H9 (cell line): ENCODE data around the gene RARA. TPM values are rescaled to one million over a fixed set of nuclear protein-coding genes. Genes with fewer than 3 reads are reported as not detected.

Source experiments
- DNase-seq: peaks from one replicate; pipeline ENCODE4 v3.0.0-alpha.2; 2017
- H2AFZ ChIP-seq: one replicate; pipeline ENCODE4 v1.6.1; 2013; ENCODE audit warnings: mild to moderate bottlenecking, low read length, control low read depth, moderate library complexity
- H2AK5ac ChIP-seq: 2 replicates; pipeline ENCODE4 v1.6.1; 2013; ENCODE audit warnings: low read length, control low read depth, mixed read lengths; ENCODE audit not compliant: insufficient read length
- H2BK120ac ChIP-seq: one replicate; pipeline ENCODE4 v1.6.1; 2013; ENCODE audit warnings: low read depth, mild to moderate bottlenecking, low read length, control low read depth, inconsistent platforms; ENCODE audit not compliant: poor library complexity, severe bottlenecking
- H2BK12ac ChIP-seq: 2 replicates; pipeline ENCODE4 v1.6.1; 2013; ENCODE audit warnings: low read length, control low read depth, mixed read lengths, low read depth; ENCODE audit not compliant: insufficient read length
- H2BK15ac ChIP-seq: 2 replicates; pipeline ENCODE4 v1.6.1; 2013; ENCODE audit warnings: low read depth, low read length, control low read depth
- H2BK20ac ChIP-seq: one replicate; pipeline ENCODE4 v1.6.1; 2013; ENCODE audit warnings: low read depth, mild to moderate bottlenecking, low read length, control low read depth, inconsistent platforms; ENCODE audit not compliant: poor library complexity, severe bottlenecking
- H2BK5ac ChIP-seq: 2 replicates; pipeline ENCODE4 v1.6.1; 2013; ENCODE audit warnings: low read length, control low read depth, mixed read lengths; ENCODE audit not compliant: insufficient read length
- H3K14ac ChIP-seq: 2 replicates; pipeline ENCODE4 v1.6.1; 2013; ENCODE audit warnings: low read length, control low read depth; ENCODE audit not compliant: insufficient read depth
- H3K18ac ChIP-seq: 2 replicates; pipeline ENCODE4 v1.6.1; 2013; ENCODE audit warnings: low read depth, mild to moderate bottlenecking, mixed read lengths, low read length, control low read depth; ENCODE audit not compliant: insufficient read length
- H3K23ac ChIP-seq: 2 replicates; pipeline ENCODE4 v1.6.1; 2013; ENCODE audit warnings: low read length, control low read depth, mixed read lengths, low read depth; ENCODE audit not compliant: insufficient read length
- H3K23me2 ChIP-seq: 2 replicates; pipeline ENCODE4 v1.6.1; 2013; ENCODE audit warnings: low read depth, mild to moderate bottlenecking, mixed read lengths, low read length, control low read depth; ENCODE audit not compliant: insufficient read length, poor library complexity, severe bottlenecking
- H3K27ac ChIP-seq: 2 replicates; pipeline ENCODE4 v1.5.1; 2013; ENCODE audit warnings: low read length, control low read depth, mixed read lengths, low read depth; ENCODE audit not compliant: insufficient read length
- H3K27me3 ChIP-seq: 2 replicates; pipeline ENCODE4 v1.6.1; 2013; ENCODE audit warnings: low read length, control low read depth, inconsistent platforms; ENCODE audit not compliant: insufficient read depth
- H3K4ac ChIP-seq: 2 replicates; pipeline ENCODE4 v1.6.1; 2013; ENCODE audit warnings: low read depth, mild to moderate bottlenecking, control low read depth, inconsistent platforms, low read length, moderate library complexity
- H3K4me1 ChIP-seq: 2 replicates; pipeline ENCODE4 v1.6.1; 2013; ENCODE audit warnings: low read length, control low read depth, inconsistent platforms; ENCODE audit not compliant: insufficient read depth
- H3K4me2 ChIP-seq: 2 replicates; pipeline ENCODE4 v1.6.1; 2013; ENCODE audit warnings: low read length, control low read depth, mixed read lengths; ENCODE audit not compliant: insufficient read length, insufficient read depth
- H3K56ac ChIP-seq: 2 replicates; pipeline ENCODE4 v1.6.1; 2013; ENCODE audit warnings: low read depth, mild to moderate bottlenecking, mixed read lengths, low read length, control low read depth; ENCODE audit not compliant: insufficient read length
- H3K79me1 ChIP-seq: 2 replicates; pipeline ENCODE4 v1.6.1; 2013; ENCODE audit warnings: low read depth, mild to moderate bottlenecking, moderate library complexity, low read length, control low read depth, inconsistent platforms; ENCODE audit not compliant: insufficient read depth, poor library complexity, severe bottlenecking
- H3K79me2 ChIP-seq: 2 replicates; pipeline ENCODE4 v1.6.1; 2013; ENCODE audit warnings: low read length, control low read depth, inconsistent platforms; ENCODE audit not compliant: insufficient read depth
- H3K9ac ChIP-seq: 2 replicates; pipeline ENCODE4 v1.6.1; 2013; ENCODE audit warnings: low read length, control low read depth, mixed read lengths; ENCODE audit not compliant: insufficient read length; ENCODE audit errors: extremely low read depth
- H3K9me3 ChIP-seq: one replicate; pipeline ENCODE4 v1.6.1; 2013; ENCODE audit warnings: low read depth, low read length, inconsistent platforms; ENCODE audit not compliant: control insufficient read depth
- H3T11ph ChIP-seq: one replicate; pipeline ENCODE4 v1.6.1; 2013; ENCODE audit warnings: mild to moderate bottlenecking, low read length, control low read depth, inconsistent platforms
- H4K20me1 ChIP-seq: one replicate; pipeline ENCODE4 v1.6.1; 2013; ENCODE audit not compliant: control insufficient read depth, insufficient read length, insufficient read depth
- H4K5ac ChIP-seq: 2 replicates; pipeline ENCODE4 v1.6.1; 2013; ENCODE audit warnings: low read depth, mild to moderate bottlenecking, mixed read lengths, low read length, control low read depth; ENCODE audit not compliant: insufficient read length
- H4K8ac ChIP-seq: replicated peaks from 2 replicates; pipeline ENCODE4 v1.6.1; 2013; ENCODE audit warnings: low read length, control low read depth, mixed read lengths, low read depth; ENCODE audit not compliant: insufficient read length
- H4K91ac ChIP-seq: 2 replicates; pipeline ENCODE4 v1.6.1; 2013; ENCODE audit warnings: low read depth, mild to moderate bottlenecking, moderate library complexity, mixed read lengths, low read length, control low read depth; ENCODE audit not compliant: insufficient read length
- H3K27ac Mint-ChIP-seq, 3 experiments: 2 replicates in 2 of 3; 3 replicates in 1 of 3; pipeline ENCODE4 v1.8.0; 2020 to 2021; ENCODE audit warnings: mixed read lengths in 3 of 3, mild to moderate bottlenecking in 1 of 3, moderate library complexity in 1 of 3
- H3K27me3 Mint-ChIP-seq: 2 replicates; pipeline ENCODE4 v1.8.0; 2021; ENCODE audit warnings: low read depth, mild to moderate bottlenecking, moderate library complexity, mixed read lengths
- H3K36me3 Mint-ChIP-seq, 3 experiments: 2 replicates in 2 of 3; 3 replicates in 1 of 3; pipeline ENCODE4 v1.8.0; 2020 to 2021; ENCODE audit warnings: low read depth in 3 of 3, mixed read lengths in 3 of 3; ENCODE audit not compliant: insufficient read depth in 1 of 3
- H3K4me1 Mint-ChIP-seq, 2 experiments: 2 replicates each; pipeline ENCODE4 v1.8.0; 2020; ENCODE audit warnings: mixed read lengths in 2 of 2
- H3K4me3 Mint-ChIP-seq, 2 experiments: 2 replicates in 1 of 2; 3 replicates in 1 of 2; pipeline ENCODE4 v1.8.0; 2020 to 2021; ENCODE audit warnings: mild to moderate bottlenecking in 2 of 2, mixed read lengths in 2 of 2, moderate library complexity in 1 of 2
- H3K9me3 Mint-ChIP-seq, 2 experiments: 2 replicates in 1 of 2; 3 replicates in 1 of 2; pipeline ENCODE4 v1.8.0; 2020; ENCODE audit warnings: mild to moderate bottlenecking in 2 of 2, mixed read lengths in 2 of 2, moderate library complexity in 1 of 2
- WGBS: extraction: QIAGEN DNeasy Blood & Tissue Kit; methylation state at CpG from one replicate; pipeline ENCODE4 v1.1.7; 2013; ENCODE audit warnings: missing lambda C conversion rate, low lambda C conversion rate, mixed read lengths; ENCODE audit not compliant: insufficient read length; ENCODE audit errors: extremely low coverage; 5-methylcytosine and 5-hydroxymethylcytosine counted together
- total RNA-seq: library from RNA; stranded (reverse); gene quantifications from 2 replicates; pipeline ENCODE4 v1.2.1, GENCODE V29; 2021
- TF ChIP-seq, protein P1 (sequence below): fragments of 200-600 bp; sonication (generic); conservative IDR thresholded peaks from 3 replicates; pipeline ENCODE4 v1.8.0; 2021; ENCODE audit warnings: antibody characterized with exemption, mild to moderate bottlenecking

RARA gene
- total RNA-seq, 1 experiment from 2014 or later: 17.6 TPM

DNA sequence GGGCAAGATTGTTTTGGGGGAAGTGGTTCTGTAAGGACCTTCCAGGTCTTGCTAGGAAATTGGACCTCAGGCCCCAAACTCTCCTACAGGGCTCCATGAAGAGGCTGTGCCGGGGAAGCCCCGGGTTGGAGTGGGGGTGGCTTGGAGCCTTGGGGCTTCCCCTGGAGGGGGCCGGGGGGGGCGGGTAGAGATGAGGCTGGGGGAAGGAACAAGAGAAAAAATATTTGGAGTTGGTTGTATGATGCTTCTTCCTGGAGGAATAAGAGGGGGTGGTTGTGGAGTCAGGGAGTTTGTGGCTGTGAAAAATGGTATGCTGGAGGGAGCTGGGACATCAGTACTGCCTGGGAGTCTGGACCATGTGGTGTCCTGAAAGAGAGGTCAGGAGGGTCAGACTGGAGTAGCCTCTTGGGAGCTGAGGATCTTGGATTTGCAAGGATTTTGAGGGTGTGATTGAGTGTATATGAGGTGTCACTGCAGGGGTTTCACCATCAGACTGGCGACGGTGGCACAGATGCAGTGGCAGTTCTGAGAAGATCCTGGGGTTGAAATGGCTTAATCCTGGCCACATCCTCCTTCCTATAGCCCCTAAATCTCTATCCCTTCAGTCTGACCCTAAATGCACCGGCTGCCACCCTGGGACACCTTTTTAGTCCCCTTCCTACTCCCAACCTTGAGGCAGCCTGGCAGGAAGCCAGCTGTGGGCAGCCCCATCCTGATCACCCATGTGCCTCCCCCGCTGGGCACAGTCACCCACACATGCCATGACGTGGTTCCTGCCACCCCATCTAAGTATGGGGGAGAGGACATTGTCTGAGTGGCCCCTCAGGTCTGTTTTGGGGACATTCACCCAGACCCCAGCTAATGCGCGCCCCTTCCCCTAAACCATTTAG is 10.9 kb downstream of the RARA start:
- Histone ChIP-seq H3K23me2 (peaks cover 26% of the 10 kb centered on the region), H4K20me1 (peaks cover 4% of the 10 kb centered on the region), H2BK15ac (no peak overlapping the region), H4K5ac (no peak overlapping the region), H3K9ac (no peak overlapping the region), H3K79me2 (no peaks in the 10 kb centered on the region; the same call in 1 of the 2 replicates), H3K4me1 (peaks cover 8% of the 10 kb centered on the region; the same call in 1 of the 2 replicates), H2AK5ac (no peak overlapping the region), H4K91ac (no peak overlapping the region), H2AFZ (no peak overlapping the region), H3K27ac (no peak overlapping the region), H3K23ac (no peak overlapping the region), H2BK5ac (no peak overlapping the region), H3K79me1 (no peaks in the 10 kb centered on the region), H3K27me3 (peaks cover 5% of the 10 kb centered on the region; the same call in 1 of the 2 replicates), H3K18ac (no peak overlapping the region), H4K8ac (no peak overlapping the region), H2BK12ac (no peak overlapping the region), H3K56ac (no peak overlapping the region), H3K4me2 (no peak overlapping the region), H3K14ac (no peak overlapping the region), H2BK20ac (no peak overlapping the region), H2BK120ac (no peak overlapping the region), H3T11ph (no peak overlapping the region), H3K4ac (no peak overlapping the region), H3K9me3 (no peaks in the 10 kb centered on the region)
- peak overlapping the region; percentile 9 to 94; a peak in 4 of 5 replicates for H3K4me3 Mint-ChIP-seq
- WGBS: no CpG with 5 or more reads among the region's 11 CpGs
- TF ChIP-seq, protein P1, sequence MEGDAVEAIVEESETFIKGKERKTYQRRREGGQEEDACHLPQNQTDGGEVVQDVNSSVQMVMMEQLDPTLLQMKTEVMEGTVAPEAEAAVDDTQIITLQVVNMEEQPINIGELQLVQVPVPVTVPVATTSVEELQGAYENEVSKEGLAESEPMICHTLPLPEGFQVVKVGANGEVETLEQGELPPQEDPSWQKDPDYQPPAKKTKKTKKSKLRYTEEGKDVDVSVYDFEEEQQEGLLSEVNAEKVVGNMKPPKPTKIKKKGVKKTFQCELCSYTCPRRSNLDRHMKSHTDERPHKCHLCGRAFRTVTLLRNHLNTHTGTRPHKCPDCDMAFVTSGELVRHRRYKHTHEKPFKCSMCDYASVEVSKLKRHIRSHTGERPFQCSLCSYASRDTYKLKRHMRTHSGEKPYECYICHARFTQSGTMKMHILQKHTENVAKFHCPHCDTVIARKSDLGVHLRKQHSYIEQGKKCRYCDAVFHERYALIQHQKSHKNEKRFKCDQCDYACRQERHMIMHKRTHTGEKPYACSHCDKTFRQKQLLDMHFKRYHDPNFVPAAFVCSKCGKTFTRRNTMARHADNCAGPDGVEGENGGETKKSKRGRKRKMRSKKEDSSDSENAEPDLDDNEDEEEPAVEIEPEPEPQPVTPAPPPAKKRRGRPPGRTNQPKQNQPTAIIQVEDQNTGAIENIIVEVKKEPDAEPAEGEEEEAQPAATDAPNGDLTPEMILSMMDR: no peak
- H3K4me1 Mint-ChIP-seq: peaks cover 56 to 72% of the 10 kb centered on the region in 2 experiments
- peaks cover 55% of the 10 kb centered on the region for H3K27me3 Mint-ChIP-seq
- peak overlapping the region in 1 of 3 experiments; percentile 24; a peak in 1 of 7 replicates for H3K27ac Mint-ChIP-seq
- no peaks in the 10 kb centered on the region; a peak in 1 of 7 replicates for H3K36me3 Mint-ChIP-seq
- peak; percentile 25 for DNase-seq
- no peaks in the 10 kb centered on the region for H3K9me3 Mint-ChIP-seq
